Measurements from ENCODE around the gene FIGN. TPM values are rescaled to one million over a fixed set of nuclear protein-coding genes. Genes with fewer than 3 reads are reported as not detected.

The FIGN gene
- total and polyA plus RNA-seq, 9 of the 15 experiments (the other 6 are each of a cell fraction or from before 2014, with no cell fraction given), result 0.02 TPM; not detected in 8

GRCh38 chr2:163767097-163767496 is 31.3 kb upstream of the FIGN start (continued):
- TF ChIP-seq HMBOX1 (IDR thresholded peaks at IDR 0.05) (no peak), ZNF407 (IDR thresholded peaks at IDR 0.05; ENCODE audit: low read depth) (no peak), PBX2 (CRISPR knock-in tag; IDR thresholded peaks at IDR 0.05; ENCODE audit: low read depth) (no peak), PBX2 (tag; conservative IDR thresholded peaks at IDR 0.05; ENCODE audit: low read depth) (no peak)

Data from K562 (cell line).